Tibial artery (tissue), 4 donors: ENCODE results near the gene ZNF780B.

Source experiments
- DNase-seq, 2 donors: peaks; one replicate each; pipeline ENCODE4 v3.0.0-alpha.2; 2019
- H3K27ac ChIP-seq, 2 donors: fragments of 200-600 bp; sonication (generic) in 1 of 2; 1 replicate in 1 of 2; 2 replicates in 1 of 2; pipeline ENCODE4 v1.5.1; 2018 to 2019; ENCODE audit warnings: mild to moderate bottlenecking in 1 of 2
- H3K27me3 ChIP-seq, 2 donors: fragments of 200-600 bp; sonication (generic) in 1 of 2; one replicate each; pipeline versions ENCODE4 v1.5.1 to v1.6.0; 2016 to 2019
- H3K36me3 ChIP-seq, 3 donors: fragments of 200-600 bp; sonication (generic) in 2 of 3; one replicate each; pipeline ENCODE4 v1.5.1; 2016 to 2019; ENCODE audit warnings: mild to moderate bottlenecking in 2 of 3
- H3K4me1 ChIP-seq, 4 donors: fragments of 200-600 bp; sonication (generic) in 2 of 4; 1 replicate in 3 of 4; 2 replicates in 1 of 4; pipeline ENCODE4 v1.5.1; 2016 to 2019
- H3K4me3 ChIP-seq, 2 donors: fragments of 200-600 bp; sonication (generic) in 1 of 2; 1 replicate in 1 of 2; 2 replicates in 1 of 2; pipeline ENCODE4 v1.5.1; 2018 to 2019; ENCODE audit warnings: mild to moderate bottlenecking in 2 of 2
- H3K9me3 ChIP-seq, 3 donors: fragments of 200-600 bp; sonication (generic) in 1 of 3; one replicate each; pipeline ENCODE4 v1.5.1; 2016 to 2019
- CTCF ChIP-seq, 2 experiments: fragments of 200-600 bp in 1 of 2; fragments of 450-650 bp in 1 of 2; IDR thresholded peaks; one replicate each; pipeline ENCODE4 v1.5.1; 2017 to 2019; ENCODE audit warnings: antibody characterized with exemption in 2 of 2, mild to moderate bottlenecking in 1 of 2, moderate library complexity in 1 of 2
- intact Hi-C: fragments of 100-400 bp; cut with DNase I; formaldehyde crosslinking; loops from one replicate; pipeline ENCODE4 v1.15.0; 2023; ENCODE audit warnings: low total_unique reads

The ZNF780B gene

DNA sequence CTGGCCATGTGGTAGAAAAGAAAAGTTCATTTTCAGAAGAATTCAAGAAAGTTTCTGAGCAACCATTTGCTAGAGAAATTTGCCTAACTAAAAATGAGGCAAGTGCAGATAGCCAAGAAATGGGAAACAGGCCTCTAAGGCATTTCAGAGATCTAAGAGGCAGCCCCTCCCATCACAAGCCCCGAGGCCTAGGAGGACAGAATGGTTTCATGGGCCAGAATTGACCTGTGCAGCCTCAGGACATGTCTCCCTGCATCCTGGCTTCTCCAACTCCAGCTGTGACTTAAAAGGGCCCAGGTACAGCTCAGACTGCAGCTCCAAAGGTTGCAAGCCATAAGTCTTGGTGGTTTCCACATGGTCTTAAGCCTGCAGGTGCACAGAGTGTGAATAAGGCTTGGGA is 62.4 kb downstream of the ZNF780B start:
- intact Hi-C loops, result no loop called here
- Histone ChIP-seq H3K27ac (no peak overlapping the region), H3K4me3 (no peak overlapping the region), H3K36me3 (peaks cover 0 to 9% (median 0%) of the 10 kb centered on the region in 3 donors), H3K4me1 (peaks cover 0 to 21% (median 16%) of the 10 kb centered on the region in 4 donors), H3K27me3 (no peaks in the 10 kb centered on the region), H3K9me3 (peaks cover 0 to 4% (median 4%) of the 10 kb centered on the region in 3 donors)
- no peak for TF ChIP-seq CTCF (IDR thresholded peaks at IDR 0.05)
- no peak for DNase-seq

DNA sequence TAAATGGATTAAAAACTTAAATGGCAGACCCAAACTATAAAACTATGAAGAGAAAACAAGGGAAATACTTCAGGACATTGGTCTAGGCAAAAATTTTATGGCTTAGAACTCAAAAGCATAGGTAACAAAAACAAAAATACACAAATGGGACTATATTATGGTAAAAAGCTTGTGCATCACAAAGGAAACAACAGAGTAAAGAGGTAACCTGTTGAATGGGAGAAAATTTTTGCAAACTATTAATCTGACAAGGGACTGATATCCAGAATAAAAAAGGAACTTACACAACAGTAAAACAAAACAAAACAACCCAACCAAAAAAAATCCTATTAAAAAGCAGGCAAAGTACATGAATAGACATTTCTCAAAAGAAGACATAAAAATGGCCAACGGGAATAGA is 68.4 kb downstream of the ZNF780B start:
- no peak for DNase-seq
- Histone ChIP-seq H3K4me1 (no peaks in the 10 kb centered on the region), H3K36me3 (peaks cover under 1 to 16% (median 3%) of the 10 kb centered on the region in 3 donors), H3K9me3 (peaks cover 0 to 33% (median 13%) of the 10 kb centered on the region in 3 donors), H3K27ac (no peak overlapping the region), H3K27me3 (no peaks in the 10 kb centered on the region), H3K4me3 (no peak overlapping the region)
- intact Hi-C loops, result no loop called here
- no peak for TF ChIP-seq CTCF (IDR thresholded peaks at IDR 0.05)

GRCh38 chr19:39987167-39987566 is 68.9 kb downstream of the ZNF780B start:
- Histone ChIP-seq H3K27ac (no peak overlapping the region), H3K36me3 (peaks cover 5 to 20% (median 8%) of the 10 kb centered on the region in 3 donors), H3K27me3 (no peaks in the 10 kb centered on the region), H3K9me3 (peaks cover 0 to 33% (median 13%) of the 10 kb centered on the region in 3 donors), H3K4me3 (no peak overlapping the region), H3K4me1 (no peaks in the 10 kb centered on the region)
- intact Hi-C loops, result no loop called here
- no peak for DNase-seq
- no peak for TF ChIP-seq CTCF (IDR thresholded peaks at IDR 0.05)

- H3K4me1 ChIP-seq, result no peaks in the 10 kb centered on the region
- DNase-seq, result no peak
- no peak overlapping the region for H3K4me3 ChIP-seq
- no peaks in the 10 kb centered on the region for H3K27me3 ChIP-seq
- no peak overlapping the region for H3K27ac ChIP-seq
- H3K9me3 ChIP-seq, result peaks cover 0 to 33% (median 13%) of the 10 kb centered on the region in 3 donors
- H3K36me3 ChIP-seq, result peaks cover 10 to 25% (median 13%) of the 10 kb centered on the region in 3 donors
- intact Hi-C loops, result no loop called here
- TF ChIP-seq CTCF (IDR thresholded peaks at IDR 0.05), result no peak
Measured at GRCh38 chr19:39986643-39987042, 69.4 kb downstream of the ZNF780B start.

- DNase-seq, result no peak
- peaks cover 0 to 33% (median 13%) of the 10 kb centered on the region in 3 donors for H3K9me3 ChIP-seq
- H3K27me3 ChIP-seq, result no peaks in the 10 kb centered on the region
- H3K4me1 ChIP-seq, result peaks cover 0 to 7% (median 2%) of the 10 kb centered on the region in 4 donors
- no peak overlapping the region for H3K27ac ChIP-seq
- no peak overlapping the region for H3K4me3 ChIP-seq
- no peak for TF ChIP-seq CTCF (IDR thresholded peaks at IDR 0.05)
- intact Hi-C loops, result no loop called here
- H3K36me3 ChIP-seq, result peaks cover 27 to 54% (median 41%) of the 10 kb centered on the region in 3 donors
Measured at GRCh38 chr19:39983695-39984300, 72.2 kb downstream of the ZNF780B start.
